A549 (cell line): ENCODE data around the gene SS18L1. TPM values are rescaled to one million over a fixed set of nuclear protein-coding genes. Genes with fewer than 3 reads are reported as not detected.

ENCODE experiments used
- ATAC-seq, 2 experiments: fragments of 200-7000 bp in 1 of 2; fragments of >200 bp in 1 of 2; cut with Nextera tagmentation in 1 of 2; cut with Tn5 transposase in 1 of 2; 3 replicates each; pipeline versions ENCODE4 v1.8.0 to v1.9.1; 2018 to 2020; ENCODE audit warnings: mild to moderate bottlenecking in 1 of 2, moderate library complexity in 1 of 2
- CTCF ChIA-PET: fragments of 300-600 bp; sonication (Branson Sonifier 250); formaldehyde crosslinking; extraction: SDS; loops from one replicate; lab custom pipeline; 2021; ENCODE audit warnings: antibody characterized with exemption, inconsistent platforms; lab: Yijun Ruan, JAX
- POLR2A ChIA-PET: fragments of 350-600 bp; formaldehyde crosslinking; extraction: SDS; loops from one replicate; lab custom pipeline; 2021; ENCODE audit warnings: antibody characterized with exemption, inconsistent platforms; lab: Yijun Ruan, JAX
- DNase-seq, 2 experiments: peaks; one replicate each; pipeline versions ENCODE4 v3.0.0 to v3.0.0-alpha.2; 2011 to 2016; ENCODE audit warnings: low read depth in 1 of 2, low spot score in 1 of 2
- FAIRE-seq: peaks from 2 replicates; lab custom pipeline; 2011; peaks lifted over from hg19 to GRCh38; lab: Jason Lieb, UNC
- H3K27ac ChIP-seq, 2 experiments: fragments of >200 bp; sonication (Bioruptor Twin); formaldehyde crosslinking; 3 replicates each; pipeline ENCODE4 v1.5.1; 2016 to 2017
- H3K4me1 ChIP-seq: fragments of >200 bp; sonication (Bioruptor Twin); formaldehyde crosslinking; 3 replicates; pipeline ENCODE4 v1.6.1; 2016
- H3K4me2 ChIP-seq: fragments of >200 bp; sonication (Bioruptor Twin); formaldehyde crosslinking; 3 replicates; pipeline ENCODE4 v1.6.1; 2016
- H3K4me3 ChIP-seq: fragments of >200 bp; sonication (Bioruptor Twin); formaldehyde crosslinking; 3 replicates; pipeline ENCODE4 v1.5.1; 2016
- H3K9me3 ChIP-seq: fragments of >200 bp; sonication (Bioruptor Twin); formaldehyde crosslinking; 3 replicates; pipeline ENCODE4 v1.6.1; 2016
- ATOH8 ChIP-seq: fragments of 250-450 bp; sonication (Bioruptor Pico); IDR thresholded peaks from 2 replicates; pipeline ENCODE4 v1.5.0; 2020; ENCODE audit warnings: low read depth, mild to moderate bottlenecking, moderate library complexity
- BCL3 ChIP-seq: fragments of >200 bp; sonication (Bioruptor Twin); formaldehyde crosslinking; IDR thresholded peaks from 3 replicates; pipeline ENCODE4 v1.6.1; 2016
- BHLHE40 ChIP-seq: IDR thresholded peaks from 2 replicates; pipeline ENCODE4 v1.6.1; 2012; ENCODE audit warnings: low read depth, low read length, inconsistent platforms
- E2F6 ChIP-seq: IDR thresholded peaks from 2 replicates; pipeline ENCODE4 v1.6.1; 2012; ENCODE audit warnings: low read depth, borderline replicate concordance
- FOSB ChIP-seq: fragments of 250-450 bp; sonication (Bioruptor Pico); IDR thresholded peaks from 2 replicates; pipeline ENCODE4 v1.5.0; 2020; ENCODE audit warnings: mild to moderate bottlenecking, moderate library complexity
- FOSL2 ChIP-seq, 2 experiments: fragments of 450-650 bp in 1 of 2; fragments of >200 bp in 1 of 2; sonication (Bioruptor Twin) in 1 of 2; formaldehyde crosslinking; IDR thresholded peaks; 2 replicates each; pipeline versions ENCODE4 v1.5.0 to v1.6.1; 2016 to 2020; ENCODE audit warnings: mild to moderate bottlenecking in 1 of 2, moderate library complexity in 1 of 2
- JUN ChIP-seq, 2 experiments: fragments of >200 bp; sonication (Bioruptor Twin); formaldehyde crosslinking; IDR thresholded peaks; 2 replicates in 1 of 2; 3 replicates in 1 of 2; pipeline ENCODE4 v1.6.1; 2016 to 2017
- JUNB ChIP-seq: fragments of >200 bp; sonication (Bioruptor Twin); formaldehyde crosslinking; IDR thresholded peaks from 2 replicates; pipeline ENCODE4 v1.6.1; 2016
- KDM5A ChIP-seq: fragments of 200-600 bp; sonication (generic); IDR thresholded peaks from 2 replicates; pipeline ENCODE4 v1.6.1; 2016; ENCODE audit warnings: antibody characterized with exemption, mild to moderate bottlenecking
- MAFK ChIP-seq: fragments of 450-650 bp; IDR thresholded peaks from 2 replicates; pipeline ENCODE4 v1.6.1; 2014; ENCODE audit not compliant: partially characterized antibody
- MAX ChIP-seq: IDR thresholded peaks from 2 replicates; pipeline ENCODE4 v1.6.1; 2012
- MYC ChIP-seq: IDR thresholded peaks from 2 replicates; pipeline ENCODE4 v1.6.1; 2012; ENCODE audit warnings: mild to moderate bottlenecking, inconsistent platforms, low read length, improper control_type of control experiment, borderline replicate concordance
- NR3C1 ChIP-seq: fragments of >200 bp; sonication (Bioruptor Twin); formaldehyde crosslinking; IDR thresholded peaks from 3 replicates; pipeline ENCODE4 v1.6.1; 2017
- POLR2A ChIP-seq: IDR thresholded peaks from 2 replicates; pipeline ENCODE4 v1.6.1; 2012; ENCODE audit warnings: mild to moderate bottlenecking, low read length
- POLR2AphosphoS2 ChIP-seq: conservative IDR thresholded peaks from 2 replicates; pipeline ENCODE4 v1.6.1; 2012; ENCODE audit warnings: low read length, improper control_type of control experiment, inconsistent platforms
- RCOR1 ChIP-seq: fragments of 150-350 bp; IDR thresholded peaks from 2 replicates; pipeline ENCODE4 v1.6.1; 2014; ENCODE audit warnings: antibody characterized with exemption, low read length, low read depth
- REST ChIP-seq: fragments of 200-600 bp; sonication (generic); IDR thresholded peaks from 2 replicates; pipeline ENCODE4 v1.6.1; 2016; ENCODE audit warnings: antibody characterized with exemption, mild to moderate bottlenecking, moderate library complexity
- SMC3 ChIP-seq: fragments of >200 bp; sonication (Bioruptor Twin); formaldehyde crosslinking; IDR thresholded peaks from 3 replicates; pipeline ENCODE4 v1.6.1; 2018; ENCODE audit warnings: inconsistent platforms
- TFCP2L1 ChIP-seq: fragments of 250-450 bp; sonication (Bioruptor Pico); IDR thresholded peaks from 2 replicates; pipeline ENCODE4 v1.5.0; 2021; ENCODE audit warnings: mild to moderate bottlenecking
- ZC3H11A ChIP-seq: fragments of 450-650 bp; IDR thresholded peaks from 2 replicates; pipeline ENCODE4 v1.6.1; 2014; ENCODE audit warnings: antibody characterized with exemption, mild to moderate bottlenecking
- ZNF302 ChIP-seq: fragments of 250-450 bp; sonication (Bioruptor Pico); IDR thresholded peaks from 2 replicates; pipeline ENCODE4 v1.9.0; 2021; ENCODE audit warnings: inconsistent platforms, mild to moderate bottlenecking, moderate library complexity
- ZSCAN20 ChIP-seq: fragments of 250-450 bp; sonication (Bioruptor Pico); IDR thresholded peaks from 2 replicates; pipeline ENCODE4 v1.8.0; 2022; ENCODE audit warnings: mild to moderate bottlenecking, moderate library complexity
- WGBS: methylation state at CpG from one replicate; pipeline ENCODE4 v1.1.6; 2017; ENCODE audit errors: missing lambda C conversion rate; 5-methylcytosine and 5-hydroxymethylcytosine counted together
- polyA plus RNA-seq, 4 experiments: library from polyadenylated mRNA; depleted of rRNA in 3 of 4; stranded (reverse); fragments of >200 nt; fragmentation: RNase III in 1 of 4; extraction: RNeasy Plus Mini Kit Qiagen cat#74134 plus additional on column Dnase treatment in 1 of 4; gene quantifications; 2 replicates in 3 of 4; 3 replicates in 1 of 4; pipeline ENCODE4 v1.2.3, GENCODE V29; 2011 to 2017

SS18L1 gene
- polyA plus RNA-seq, 2 of the 4 experiments (the other 2 are of a cell fraction): 7.4 to 13.1 TPM

- ATAC-seq (no peak), FAIRE-seq (no peak), DNase-seq (no peak)
- TF ChIP-seq E2F6 (no peak), TFCP2L1 (CRISPR knock-in tag) (no peak), JUN (IDR thresholded peaks at IDR 0.05) (no peak), MYC (no peak), POLR2AphosphoS2 (no peak), JUNB (no peak), MAX (no peak), RCOR1 (no peak), BCL3 (no peak), FOSL2 (IDR thresholded peaks at IDR 0.05) (no peak), FOSL2 (CRISPR knock-in tag; IDR thresholded peaks at IDR 0.05) (no peak)
- Histone ChIP-seq H3K4me1 (peaks cover 18% of the 10 kb centered on the region), H3K4me3 (no peak overlapping the region), H3K4me2 (no peak overlapping the region), H3K9me3 (peaks cover 6% of the 10 kb centered on the region; the same call in 2 of the 3 replicates), H3K27ac (no peak overlapping the region)
- 96% methylated on average over 10 of the region's 12 CpGs for WGBS
- POLR2A ChIA-PET: no interaction called here
- CTCF ChIA-PET: interaction anchor here (1.5 kb wide), 1 partner anchor 147 kb away, joined by 5 read pairs; no protein-coding TSS in a partner anchor
These were observed 14.5 kb downstream of the SS18L1 start for GRCh38 chr20:62158088-62158400.

GRCh38 chr20:62158541-62158940, 15.0 kb downstream of the SS18L1 start:
- POLR2A ChIA-PET: no interaction called here
- peaks cover 18% of the 10 kb centered on the region for H3K4me1 ChIP-seq

More at GRCh38 chr20:62158541-62158940, 15.0 kb downstream of the SS18L1 start:
- no peak overlapping the region for H3K4me2 ChIP-seq
- FAIRE-seq (no peak), DNase-seq (no peak), ATAC-seq (no peak)
- peaks cover under 1% of the 10 kb centered on the region; the same call in 1 of the 3 replicates for H3K9me3 ChIP-seq
- H3K27ac ChIP-seq: no peak overlapping the region
- CTCF ChIA-PET: interaction anchor here (1.5 kb wide), 1 partner anchor 148 kb away, joined by 5 read pairs; no protein-coding TSS in a partner anchor
- 93% methylated on average over 22 of the region's 22 CpGs for WGBS
- TF ChIP-seq BHLHE40 (no peak), ZSCAN20 (CRISPR knock-in tag) (no peak), ZC3H11A (no peak), ZNF302 (CRISPR knock-in tag) (no peak), REST (no peak), NR3C1 (no peak), SMC3 (no peak), POLR2A (no peak), KDM5A (no peak), ATOH8 (CRISPR knock-in tag) (no peak), MAFK (no peak), MAX (no peak), FOSB (CRISPR knock-in tag) (no peak), JUNB (no peak)
- TF ChIP-seq, all 56 proteins: peak for 0
- H3K4me3 ChIP-seq: no peak overlapping the region
